Endodermal cell (in vitro differentiated cells): ENCODE measurements around the gene KCNQ2. TPM values are rescaled to one million over a fixed set of nuclear protein-coding genes. Genes with fewer than 3 reads are reported as not detected.
"Not testable (repeated sequence)": the region's sequence is repeated elsewhere in the genome, so short reads cannot be mapped to it uniquely, and the experiment has no call there.

Experiments used
- DNase-seq: peaks from one replicate; pipeline ENCODE4 v3.0.0-alpha.2; 2017
- H3K27ac ChIP-seq: 2 replicates; pipeline ENCODE4 v1.5.1; 2013; ENCODE audit warnings: mild to moderate bottlenecking, low read depth, low read length, moderate library complexity
- H3K27me3 ChIP-seq: 2 replicates; pipeline ENCODE4 v1.6.1; 2013; ENCODE audit warnings: mild to moderate bottlenecking, low read length, moderate library complexity; ENCODE audit not compliant: insufficient read depth, control insufficient read depth, poor library complexity, severe bottlenecking
- H3K36me3 ChIP-seq: 2 replicates; pipeline ENCODE4 v1.7.0; 2013; ENCODE audit warnings: mild to moderate bottlenecking, low read length, moderate library complexity; ENCODE audit not compliant: control insufficient read depth, insufficient read depth
- H3K4me1 ChIP-seq: one replicate; pipeline ENCODE4 v1.7.0; 2013; ENCODE audit warnings: low read length; ENCODE audit not compliant: control insufficient read depth, insufficient read depth
- H3K4me3 ChIP-seq: 2 replicates; pipeline ENCODE4 v1.5.1; 2013; ENCODE audit warnings: mild to moderate bottlenecking, low read length, moderate library complexity
- H3K9ac ChIP-seq: 2 replicates; pipeline ENCODE4 v1.6.1; 2013; ENCODE audit warnings: mild to moderate bottlenecking, low read length, moderate library complexity; ENCODE audit not compliant: poor library complexity, severe bottlenecking; ENCODE audit errors: extremely low read depth
- H3K9me3 ChIP-seq: 2 replicates; pipeline ENCODE4 v1.6.1; 2013; ENCODE audit warnings: mild to moderate bottlenecking, low read length, moderate library complexity; ENCODE audit not compliant: control insufficient read depth
- H3K27ac Mint-ChIP-seq: 2 replicates; pipeline ENCODE4 v1.8.0; 2020; ENCODE audit warnings: mixed read lengths
- H3K27me3 Mint-ChIP-seq: 2 replicates; pipeline ENCODE4 v1.8.0; 2021; ENCODE audit warnings: mild to moderate bottlenecking, mixed read lengths; ENCODE audit not compliant: insufficient read depth
- H3K36me3 Mint-ChIP-seq: 2 replicates; pipeline ENCODE4 v1.8.0; 2020; ENCODE audit warnings: low read depth, mixed read lengths
- H3K4me1 Mint-ChIP-seq: 2 replicates; pipeline ENCODE4 v1.8.0; 2020; ENCODE audit warnings: mixed read lengths
- H3K4me3 Mint-ChIP-seq: 2 replicates; pipeline ENCODE4 v1.8.0; 2020; ENCODE audit warnings: mild to moderate bottlenecking, moderate library complexity, mixed read lengths
- H3K9me3 Mint-ChIP-seq: 2 replicates; pipeline ENCODE4 v1.8.0; 2020; ENCODE audit warnings: mild to moderate bottlenecking, mixed read lengths
- CTCF ChIP-seq: fragments of 200-600 bp; sonication (generic); conservative IDR thresholded peaks from 2 replicates; pipeline ENCODE4 v1.5.0; 2021; ENCODE audit warnings: antibody characterized with exemption, mild to moderate bottlenecking
- WGBS, 2 experiments: methylation state at CpG; one replicate each; pipeline versions ENCODE4 v1.1.5 to v1.1.7; 2013; ENCODE audit warnings: missing lambda C conversion rate in 2 of 2, mixed read lengths in 1 of 2; ENCODE audit not compliant: insufficient coverage in 1 of 2, insufficient read length in 1 of 2; 5-methylcytosine and 5-hydroxymethylcytosine counted together
- total RNA-seq, 2 donors: library from RNA; stranded (reverse); fragmentation: NEBNext Ultra II Directional in 1 of 2; extraction: Animal tissue kit (Norgen Biotek cat#: 25700) in 1 of 2; gene quantifications; 2 replicates in 1 of 2; 3 replicates in 1 of 2; pipeline ENCODE4 v1.2.1, GENCODE V29; 2021

Gene KCNQ2
- total RNA-seq, 2 donors from 2014 or later, result 36.4 to 62.8 TPM

GRCh38 chr20:63518351-63518861 lies 46.0 kb upstream of the KCNQ2 start:
- Mint-ChIP-seq H3K27me3 (peaks cover 15% of the 10 kb centered on the region), H3K4me1 (peaks cover 2% of the 10 kb centered on the region), H3K27ac (no peak overlapping the region), H3K9me3 (peaks cover 10% of the 10 kb centered on the region), H3K4me3 (peak overlapping the region; percentile 86), H3K36me3 (peaks cover 12% of the 10 kb centered on the region)
- Histone ChIP-seq H3K4me3 (no peak overlapping the region), H3K27ac (no peak overlapping the region), H3K27me3 (peaks cover 5% of the 10 kb centered on the region), H3K36me3 (peaks cover 16% of the 10 kb centered on the region), H3K4me1 (no peaks in the 10 kb centered on the region), H3K9me3 (peaks cover 7% of the 10 kb centered on the region), H3K9ac (no peak overlapping the region)
- WGBS, 2 experiments, result 74 to 76% methylated on average over 14 to 20 of the region's 20 CpGs
- DNase-seq, result no peak
- TF ChIP-seq CTCF, result peak; percentile 48

GRCh38 chr20:63517376-63518309 lies 45.2 kb upstream of the KCNQ2 start:
- H3K27me3 ChIP-seq, result peaks cover 5% of the 10 kb centered on the region
- Mint-ChIP-seq H3K4me1 (peaks cover 2% of the 10 kb centered on the region), H3K4me3 (no peak overlapping the region), H3K36me3 (peaks cover 4% of the 10 kb centered on the region), H3K27ac (no peak overlapping the region), H3K27me3 (peaks cover 15% of the 10 kb centered on the region), H3K9me3 (peaks cover 6% of the 10 kb centered on the region)
- H3K4me3 ChIP-seq, result no peak overlapping the region
- 86 to 91% methylated on average over 18 to 32 of the region's 32 CpGs for WGBS, 2 experiments
- peak; percentile 36 for DNase-seq
- no peaks in the 10 kb centered on the region for H3K4me1 ChIP-seq
- H3K36me3 ChIP-seq, result peaks cover 8% of the 10 kb centered on the region
- no peaks in the 10 kb centered on the region for H3K9me3 ChIP-seq
- no peak overlapping the region for H3K9ac ChIP-seq
- no peak overlapping the region for H3K27ac ChIP-seq
- TF ChIP-seq CTCF, result no peak

GRCh38 chr20:63514520-63514919 lies 42.1 kb upstream of the KCNQ2 start:
- H3K27me3 ChIP-seq, H3K4me1 ChIP-seq, H3K9me3 Mint-ChIP-seq, H3K36me3 ChIP-seq, H3K4me3 ChIP-seq, H3K27ac Mint-ChIP-seq, H3K36me3 Mint-ChIP-seq, H3K9ac ChIP-seq, H3K27ac ChIP-seq, H3K9me3 ChIP-seq, H3K4me1 Mint-ChIP-seq, H3K4me3 Mint-ChIP-seq: not testable (repeated sequence)
- peak; percentile 28 for DNase-seq
- H3K27me3 Mint-ChIP-seq, result peaks cover 23% of the 10 kb centered on the region
- 91 to 93% methylated on average over 5 to 9 of the region's 10 CpGs for WGBS, 2 experiments
